Osteocyte (in vitro differentiated cells): ENCODE data around the gene IER5. TPM values are rescaled to one million over a fixed set of nuclear protein-coding genes. Genes with fewer than 3 reads are reported as not detected.
"Not testable (repeated sequence)": the region's sequence is repeated elsewhere in the genome, so short reads cannot be mapped to it uniquely, and the experiment has no call there.

Source experiments
- DNase-seq: peaks from one replicate; pipeline ENCODE4 v3.0.0; 2021; ENCODE audit warnings: mixed read lengths; ENCODE audit not compliant: unreplicated experiment; ENCODE audit errors: extremely low spot score
- H3K27ac Mint-ChIP-seq: one replicate; pipeline ENCODE4 v1.8.0; 2021; ENCODE audit warnings: mild to moderate bottlenecking, mixed read lengths; ENCODE audit not compliant: unreplicated experiment
- H3K27me3 Mint-ChIP-seq: one replicate; pipeline ENCODE4 v1.8.0; 2021; ENCODE audit warnings: mixed read lengths; ENCODE audit not compliant: unreplicated experiment
- H3K36me3 Mint-ChIP-seq: one replicate; pipeline ENCODE4 v1.8.0; 2021; ENCODE audit warnings: mixed read lengths; ENCODE audit not compliant: unreplicated experiment
- H3K4me1 Mint-ChIP-seq: one replicate; pipeline ENCODE4 v1.8.0; 2021; ENCODE audit warnings: mixed read lengths; ENCODE audit not compliant: unreplicated experiment
- H3K4me3 Mint-ChIP-seq: one replicate; pipeline ENCODE4 v1.8.0; 2021; ENCODE audit warnings: mild to moderate bottlenecking, moderate library complexity, mixed read lengths; ENCODE audit not compliant: unreplicated experiment
- H3K9me3 Mint-ChIP-seq: one replicate; pipeline ENCODE4 v1.8.0; 2021; ENCODE audit warnings: mixed read lengths; ENCODE audit not compliant: unreplicated experiment
- total RNA-seq: library from RNA; stranded (reverse); gene quantifications from 2 replicates; pipeline ENCODE4 v1.2.1, GENCODE V29; 2021
- TF ChIP-seq, protein P1 (sequence below): fragments of 200-600 bp; sonication (generic); IDR thresholded peaks from 2 replicates; pipeline ENCODE4 v1.5.0; 2021; ENCODE audit warnings: antibody characterized with exemption, mild to moderate bottlenecking, moderate library complexity

Gene IER5
- total RNA-seq, 1 donor from 2014 or later: 29.8 TPM

DNA sequence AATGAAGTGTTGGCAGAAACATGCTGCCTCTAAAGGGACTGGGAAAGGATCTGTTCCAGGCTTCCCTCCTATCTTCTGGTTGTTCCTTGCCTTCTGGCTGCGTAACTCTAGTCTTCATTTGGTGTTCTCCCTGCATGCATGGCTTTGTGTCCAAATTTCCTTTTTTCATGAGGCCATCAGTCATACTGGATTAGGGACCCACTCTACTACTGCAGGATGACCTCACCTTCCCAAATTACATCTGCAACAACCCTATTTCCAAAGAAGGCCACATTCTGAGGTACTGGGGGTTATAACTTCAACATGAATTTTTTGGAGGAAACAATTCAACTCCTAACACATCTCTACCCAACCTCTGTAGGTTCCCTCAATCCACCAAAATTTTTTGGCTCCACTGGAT, 28.4 kb upstream of the IER5 start:
- TF ChIP-seq, protein P1, sequence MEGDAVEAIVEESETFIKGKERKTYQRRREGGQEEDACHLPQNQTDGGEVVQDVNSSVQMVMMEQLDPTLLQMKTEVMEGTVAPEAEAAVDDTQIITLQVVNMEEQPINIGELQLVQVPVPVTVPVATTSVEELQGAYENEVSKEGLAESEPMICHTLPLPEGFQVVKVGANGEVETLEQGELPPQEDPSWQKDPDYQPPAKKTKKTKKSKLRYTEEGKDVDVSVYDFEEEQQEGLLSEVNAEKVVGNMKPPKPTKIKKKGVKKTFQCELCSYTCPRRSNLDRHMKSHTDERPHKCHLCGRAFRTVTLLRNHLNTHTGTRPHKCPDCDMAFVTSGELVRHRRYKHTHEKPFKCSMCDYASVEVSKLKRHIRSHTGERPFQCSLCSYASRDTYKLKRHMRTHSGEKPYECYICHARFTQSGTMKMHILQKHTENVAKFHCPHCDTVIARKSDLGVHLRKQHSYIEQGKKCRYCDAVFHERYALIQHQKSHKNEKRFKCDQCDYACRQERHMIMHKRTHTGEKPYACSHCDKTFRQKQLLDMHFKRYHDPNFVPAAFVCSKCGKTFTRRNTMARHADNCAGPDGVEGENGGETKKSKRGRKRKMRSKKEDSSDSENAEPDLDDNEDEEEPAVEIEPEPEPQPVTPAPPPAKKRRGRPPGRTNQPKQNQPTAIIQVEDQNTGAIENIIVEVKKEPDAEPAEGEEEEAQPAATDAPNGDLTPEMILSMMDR: no peak
- no peak for DNase-seq
- Mint-ChIP-seq H3K27ac (no peak overlapping the region), H3K9me3 (peaks cover 4% of the 10 kb centered on the region), H3K4me1 (peaks cover 6% of the 10 kb centered on the region), H3K4me3 (no peak overlapping the region), H3K27me3 (no peaks in the 10 kb centered on the region), H3K36me3 (no peaks in the 10 kb centered on the region)

- not testable (repeated sequence) for H3K4me1 Mint-ChIP-seq, H3K27ac Mint-ChIP-seq, H3K4me3 Mint-ChIP-seq, H3K36me3 Mint-ChIP-seq, H3K27me3 Mint-ChIP-seq, DNase-seq, H3K9me3 Mint-ChIP-seq
These were observed 27.6 kb upstream of the IER5 start for GRCh38 chr1:181060947-181061346.

- no peak overlapping the region for H3K4me3 Mint-ChIP-seq
- H3K36me3 Mint-ChIP-seq: no peaks in the 10 kb centered on the region
- H3K4me1 Mint-ChIP-seq: peaks cover 6% of the 10 kb centered on the region
- H3K9me3 Mint-ChIP-seq: peaks cover 4% of the 10 kb centered on the region
- DNase-seq: no peak
- H3K27ac Mint-ChIP-seq: no peak overlapping the region
- no peaks in the 10 kb centered on the region for H3K27me3 Mint-ChIP-seq
- TF ChIP-seq, protein P1: no peak
These were observed 27.0 kb upstream of the IER5 start for GRCh38 chr1:181061487-181061886.

- Mint-ChIP-seq H3K4me3 (no peak overlapping the region), H3K27ac (no peak overlapping the region), H3K27me3 (no peaks in the 10 kb centered on the region), H3K9me3 (peaks cover 4% of the 10 kb centered on the region), H3K36me3 (no peaks in the 10 kb centered on the region), H3K4me1 (peaks cover 3% of the 10 kb centered on the region)
- DNase-seq: no peak
- TF ChIP-seq, protein P1: no peak
These were observed 26.3 kb upstream of the IER5 start for GRCh38 chr1:181061891-181062835.

DNA sequence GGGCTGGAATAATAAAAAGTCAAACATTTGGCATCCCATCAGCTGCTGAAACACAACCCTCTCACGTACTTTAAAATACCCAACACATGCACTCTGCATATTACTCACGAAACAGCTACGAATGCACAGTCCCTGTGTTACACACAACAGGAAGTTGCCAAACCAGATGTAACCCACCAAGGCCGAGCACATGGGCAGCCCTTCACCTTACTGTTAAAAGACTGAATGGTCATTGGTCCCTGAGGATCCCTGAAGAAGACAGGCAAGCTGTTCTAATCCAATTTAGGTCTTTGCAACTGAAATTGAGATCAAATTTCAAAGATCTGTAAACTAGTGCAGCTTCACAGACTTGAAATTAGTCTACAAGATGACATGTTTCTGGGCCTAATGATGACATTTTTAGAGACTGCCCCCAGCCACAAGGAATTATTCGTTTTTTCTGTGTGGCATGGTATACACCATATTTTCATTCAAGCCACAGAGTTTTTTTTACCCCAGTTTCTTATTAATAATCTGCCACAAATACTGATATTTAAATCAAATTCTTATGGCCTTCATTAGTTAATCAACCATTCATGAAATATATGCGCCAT, 25.6 kb upstream of the IER5 start:
- Mint-ChIP-seq H3K9me3 (peaks cover 4% of the 10 kb centered on the region), H3K4me3 (no peak overlapping the region), H3K27ac (no peak overlapping the region), H3K27me3 (no peaks in the 10 kb centered on the region), H3K4me1 (no peaks in the 10 kb centered on the region), H3K36me3 (no peaks in the 10 kb centered on the region)
- TF ChIP-seq, protein P1: no peak
- DNase-seq: no peak
